HepG2 (cell line): ENCODE results near the gene LRPPRC. TPM values are rescaled to one million over a fixed set of nuclear protein-coding genes. Genes with fewer than 3 reads are reported as not detected.

Source experiments
- AGO2 ChIP-seq: fragments of 200-400 bp; formaldehyde crosslinking; optimal IDR thresholded peaks from 2 replicates; pipeline ENCODE3; 2017; ENCODE audit warnings: mild to moderate bottlenecking, low read depth, low read length, moderate library complexity
- ATF7 ChIP-seq, 2 experiments: fragments of 450-650 bp in 1 of 2; sonication (generic) in 1 of 2; formaldehyde crosslinking in 1 of 2; IDR thresholded peaks; 2 replicates each; pipeline versions ENCODE4 v1.4.0 to v1.6.1; 2016 to 2020; ENCODE audit warnings: antibody characterized with exemption in 1 of 2, mild to moderate bottlenecking in 1 of 2, missing genetic modification reagents in 1 of 2
- HES4 ChIP-seq: sonication (generic); formaldehyde crosslinking; IDR thresholded peaks from 2 replicates; pipeline ENCODE4 v1.9.0; 2021; ENCODE audit warnings: mild to moderate bottlenecking, missing genetic modification reagents, borderline replicate concordance
- HNF1A ChIP-seq, 2 experiments: sonication (generic) in 1 of 2; formaldehyde crosslinking in 1 of 2; IDR thresholded peaks; 2 replicates each; pipeline versions ENCODE4 v1.4.0 to v1.6.1; 2016 to 2020; ENCODE audit warnings: borderline replicate concordance in 1 of 2, low read depth in 1 of 2, mild to moderate bottlenecking in 1 of 2, missing genetic modification reagents in 1 of 2
- HNRNPLL ChIP-seq: fragments of 200-400 bp; formaldehyde crosslinking; IDR thresholded peaks from 2 replicates; pipeline ENCODE4 v1.6.1; 2017; ENCODE audit warnings: mild to moderate bottlenecking, low read depth, low read length; ENCODE audit not compliant: poor library complexity, severe bottlenecking
- MAFG ChIP-seq: sonication (generic); formaldehyde crosslinking; IDR thresholded peaks from 2 replicates; pipeline ENCODE4 v1.5.1; 2020; ENCODE audit warnings: mild to moderate bottlenecking, missing genetic modification reagents
- PBX3 ChIP-seq: sonication (generic); formaldehyde crosslinking; IDR thresholded peaks from 2 replicates; pipeline ENCODE4 v1.8.1; 2023; ENCODE audit warnings: missing genetic modification reagents, inconsistent platforms, borderline replicate concordance
- POGK ChIP-seq: sonication (generic); formaldehyde crosslinking; conservative IDR thresholded peaks from 2 replicates; pipeline ENCODE4 v1.8.0; 2022; ENCODE audit warnings: mild to moderate bottlenecking, moderate library complexity, missing genetic modification reagents
- POLR2G ChIP-seq: fragments of 200-400 bp; formaldehyde crosslinking; IDR thresholded peaks from 2 replicates; pipeline ENCODE4 v1.6.1; 2018; ENCODE audit warnings: mild to moderate bottlenecking, low read depth, low read length, moderate library complexity
- RAD21 ChIP-seq: fragments of 450-650 bp; formaldehyde crosslinking; IDR thresholded peaks from 2 replicates; pipeline ENCODE4 v1.5.0; 2020; ENCODE audit warnings: mild to moderate bottlenecking
- RBM22 ChIP-seq: fragments of 200-400 bp; formaldehyde crosslinking; optimal IDR thresholded peaks from 2 replicates; pipeline ENCODE3; 2017; ENCODE audit warnings: mild to moderate bottlenecking, low read length, moderate library complexity
- TBP ChIP-seq: sonication (generic); formaldehyde crosslinking; IDR thresholded peaks from 2 replicates; pipeline ENCODE4 v1.5.0; 2020; ENCODE audit warnings: missing genetic modification reagents
- TCF7L2 ChIP-seq: IDR thresholded peaks from 2 replicates; pipeline ENCODE4 v1.6.1; 2011; ENCODE audit warnings: mild to moderate bottlenecking, low read depth, low read length, moderate library complexity
- THYN1 ChIP-seq: sonication (generic); formaldehyde crosslinking; IDR thresholded peaks from 2 replicates; pipeline ENCODE4 v1.8.1; 2023; ENCODE audit warnings: low read depth, mild to moderate bottlenecking, moderate library complexity, missing genetic modification reagents, borderline replicate concordance
- YY1 ChIP-seq: IDR thresholded peaks from 2 replicates; pipeline ENCODE4 v1.6.1; 2011; ENCODE audit warnings: low read length, low read depth, moderate library complexity, mild to moderate bottlenecking; ENCODE audit not compliant: insufficient read depth, insufficient replicate concordance
- ZBTB38 ChIP-seq: sonication (generic); formaldehyde crosslinking; IDR thresholded peaks from 2 replicates; pipeline ENCODE4 v1.5.1; 2020; ENCODE audit warnings: mild to moderate bottlenecking, missing genetic modification reagents
- ZGPAT ChIP-seq: IDR thresholded peaks from 2 replicates; pipeline ENCODE4 v1.6.1; 2016; ENCODE audit warnings: mild to moderate bottlenecking
- ZNF264 ChIP-seq: sonication (generic); formaldehyde crosslinking; IDR thresholded peaks from 2 replicates; pipeline ENCODE4 v1.4.0; 2020; ENCODE audit warnings: missing genetic modification reagents
- ZNF484 ChIP-seq: sonication (generic); formaldehyde crosslinking; IDR thresholded peaks from 2 replicates; pipeline ENCODE4 v1.5.1; 2020; ENCODE audit warnings: mild to moderate bottlenecking, low read depth, missing genetic modification reagents, borderline replicate concordance
- polyA plus RNA-seq, 8 experiments: library from polyadenylated mRNA; depleted of rRNA in 3 of 8; stranded (reverse) in 7 of 8; unstranded in 1 of 8; fragments of >200 nt; fragmentation: Illumina TruSeq in 4 of 8; extraction: Trizol in 4 of 8; gene quantifications; 2 replicates each; pipeline versions ENCODE4 v1.2.1 to v1.2.3, GENCODE V29; 2011 to 2016; ENCODE audit warnings: low read depth in 4 of 8, missing spikeins in 1 of 8, mixed read lengths in 1 of 8; ENCODE audit not compliant: insufficient read depth in 1 of 8
- total RNA-seq, 5 experiments: library from RNA; depleted of rRNA; stranded (reverse); fragments of >200 nt; fragmentation: Illumina TruSeq; extraction: Trizol; gene quantifications; 2 replicates each; pipeline ENCODE4 v1.2.3, GENCODE V29; 2016; ENCODE audit warnings: low read depth in 1 of 5

The LRPPRC gene
- total and polyA plus RNA-seq, 2 of the 13 experiments (the other 11 are each of a cell fraction or from before 2014, with no cell fraction given), result 117 to 167 TPM

- TF ChIP-seq HNF1A (IDR thresholded peaks at IDR 0.05; ENCODE audit: low read depth) (no peak), HNF1A (CRISPR knock-in tag; IDR thresholded peaks at IDR 0.05; ENCODE audit: borderline replicate concordance) (no peak), ZBTB38 (CRISPR knock-in tag) (0 out of 2 replicates have a peak, but pooled peaks have one; percentile 49), HES4 (CRISPR knock-in tag) (no peak), AGO2 (peak; percentile 54), ZNF264 (CRISPR knock-in tag) (no peak), THYN1 (no peak), RAD21 (CRISPR knock-in tag) (no peak), TBP (CRISPR knock-in tag) (no peak), ATF7 (IDR thresholded peaks at IDR 0.05) (no peak), ATF7 (CRISPR knock-in tag; IDR thresholded peaks at IDR 0.05) (no peak), ZGPAT (CRISPR knock-in tag) (no peak), POLR2G (peak; percentile 30; the same call in 1 of the 2 replicates), YY1 (no peak), TCF7L2 (no peak), MAFG (CRISPR knock-in tag) (no peak), HNRNPLL (no peak), ZNF484 (no peak), PBX3 (CRISPR knock-in tag) (no peak), POGK (CRISPR knock-in tag) (no peak), RBM22 (peak; percentile 94)
Observed at GRCh38 chr2:43885132-43885632, 110.6 kb downstream of the LRPPRC start (continued).
